ENCODE results near the gene RSAD2.

Gene RSAD2

DNA sequence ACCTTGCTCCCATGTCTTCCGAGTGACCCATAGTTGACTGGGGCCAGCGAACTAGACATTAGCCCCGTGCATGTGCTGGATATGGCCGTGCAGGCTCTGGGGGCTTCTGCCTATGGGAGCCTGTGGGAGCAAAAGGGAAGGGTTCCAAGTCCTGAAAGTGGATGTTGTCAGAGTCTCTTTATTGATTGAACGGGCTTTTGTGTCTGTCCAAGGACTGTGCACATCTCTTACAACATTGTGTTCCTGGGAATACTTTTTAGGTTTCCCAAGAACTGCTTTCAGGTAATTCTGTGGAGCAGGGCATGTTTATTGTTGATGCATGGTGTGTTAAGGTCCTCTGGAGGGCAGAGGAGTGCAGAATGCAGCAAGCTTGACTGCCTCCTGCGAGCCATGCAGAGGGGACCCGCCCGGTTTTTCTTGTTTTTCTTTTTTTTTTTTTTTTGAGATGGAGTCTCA, 44.7 kb downstream of the RSAD2 start:
- Mint-ChIP-seq H3K9me3 (ENCODE audit: low read depth) (no peaks in the 10 kb centered on the region), H3K4me3 (no peak overlapping the region), H3K36me3 (peaks cover 4% of the 10 kb centered on the region), H3K27me3 (no peaks in the 10 kb centered on the region), H3K27ac (peak overlapping the region; percentile 46), H3K4me1 (ENCODE audit: low read depth) (peaks cover 84% of the 10 kb centered on the region)

DNA sequence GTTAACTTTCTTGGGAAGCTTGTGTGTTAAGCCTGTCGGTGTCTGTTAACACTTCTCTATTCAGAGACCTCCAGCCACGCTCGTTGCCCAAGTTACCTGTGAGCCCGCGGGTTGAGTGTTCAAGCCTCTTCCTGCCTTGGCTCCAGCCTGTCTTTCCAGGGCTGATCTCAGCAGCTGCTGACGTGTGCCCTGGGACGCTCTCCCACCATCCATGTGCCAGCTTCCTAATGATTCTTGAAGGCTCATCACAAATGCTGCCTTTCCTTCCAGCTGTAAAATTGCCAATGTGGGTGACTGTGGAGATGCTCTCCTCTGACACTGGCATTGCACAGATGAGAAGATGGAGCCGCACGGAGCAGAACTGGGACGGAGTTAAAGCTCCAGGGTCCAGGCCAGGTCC, 45.7 kb downstream of the RSAD2 start:
- H3K4me3 Mint-ChIP-seq = no peak overlapping the region
- no peaks in the 10 kb centered on the region for H3K27me3 Mint-ChIP-seq
- H3K9me3 Mint-ChIP-seq (ENCODE audit: low read depth) = peaks cover 3% of the 10 kb centered on the region
- H3K36me3 Mint-ChIP-seq = peaks cover 7% of the 10 kb centered on the region
- H3K4me1 Mint-ChIP-seq (ENCODE audit: low read depth) = peaks cover 95% of the 10 kb centered on the region
- no peak overlapping the region for H3K27ac Mint-ChIP-seq

DNA sequence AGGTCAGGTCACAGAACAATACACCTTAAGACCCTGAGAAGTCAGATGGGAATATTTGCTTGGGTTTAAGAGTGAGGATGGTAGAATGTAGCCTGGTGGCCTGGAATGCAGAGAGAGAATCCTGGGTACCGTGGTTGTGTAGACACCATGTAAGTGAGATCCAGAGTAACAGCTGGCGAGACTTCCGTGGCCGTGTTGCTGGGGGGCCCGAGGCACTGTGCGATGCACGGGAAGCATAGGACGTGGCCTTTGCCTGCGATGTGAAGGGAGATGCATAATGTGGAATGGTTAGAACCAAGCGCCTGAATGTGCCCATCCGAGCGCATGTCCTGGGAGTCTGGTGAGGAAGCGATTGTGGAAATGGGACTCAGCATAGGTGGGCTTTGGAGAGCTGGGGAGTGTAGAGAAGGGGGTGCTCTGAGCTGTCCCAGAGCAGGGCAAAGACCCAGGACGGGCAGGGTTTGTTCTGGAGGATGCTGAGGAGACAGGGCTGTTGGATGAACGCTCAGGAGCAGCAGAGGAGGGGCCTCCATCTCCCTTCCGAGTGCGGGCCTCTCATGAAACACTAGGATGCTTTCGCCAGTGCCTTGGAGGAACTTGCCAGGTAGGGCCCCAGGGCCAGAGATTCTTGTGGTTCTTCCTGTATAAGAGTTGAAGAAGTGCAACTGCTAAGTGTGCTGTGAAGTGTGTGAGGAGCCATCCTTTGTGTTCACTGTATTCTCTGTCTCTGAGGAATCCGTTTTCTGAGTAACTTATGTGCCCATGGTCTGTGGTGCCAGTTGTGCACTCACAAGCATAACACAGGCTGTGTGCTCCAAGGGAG, 46.7 kb downstream of the RSAD2 start:
- Mint-ChIP-seq H3K4me1 (ENCODE audit: low read depth) (peaks cover 97% of the 10 kb centered on the region), H3K27me3 (no peaks in the 10 kb centered on the region), H3K4me3 (peak overlapping the region; percentile 4), H3K9me3 (ENCODE audit: low read depth) (peaks cover 4% of the 10 kb centered on the region), H3K27ac (peak overlapping the region; percentile 51), H3K36me3 (peaks cover 10% of the 10 kb centered on the region)

DNA sequence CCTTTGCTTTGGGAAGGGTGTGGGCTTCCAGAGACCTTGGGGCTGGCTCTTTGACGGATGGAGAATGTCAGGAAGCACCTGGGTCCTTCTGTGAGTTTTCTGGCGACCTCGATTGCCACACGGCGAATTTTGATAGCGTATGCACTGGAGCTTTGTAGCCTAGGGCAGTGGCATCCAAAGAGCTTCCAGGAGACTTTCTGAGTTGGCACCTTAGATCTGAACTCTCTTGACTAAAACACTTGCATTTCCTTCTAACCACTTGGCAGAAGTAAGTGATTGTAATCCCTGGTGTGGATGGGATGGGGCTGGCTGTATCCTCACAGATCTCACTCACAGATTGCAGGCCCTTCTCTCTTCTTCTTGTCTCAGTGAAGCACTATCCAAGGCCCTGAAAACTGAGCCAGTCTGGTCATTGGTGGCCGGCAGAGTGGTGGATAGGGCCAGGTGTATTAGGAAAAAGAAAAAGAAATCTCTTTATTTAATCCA, 47.4 kb downstream of the RSAD2 start:
- H3K4me1 Mint-ChIP-seq (ENCODE audit: low read depth) = peaks cover 98% of the 10 kb centered on the region

DNA sequence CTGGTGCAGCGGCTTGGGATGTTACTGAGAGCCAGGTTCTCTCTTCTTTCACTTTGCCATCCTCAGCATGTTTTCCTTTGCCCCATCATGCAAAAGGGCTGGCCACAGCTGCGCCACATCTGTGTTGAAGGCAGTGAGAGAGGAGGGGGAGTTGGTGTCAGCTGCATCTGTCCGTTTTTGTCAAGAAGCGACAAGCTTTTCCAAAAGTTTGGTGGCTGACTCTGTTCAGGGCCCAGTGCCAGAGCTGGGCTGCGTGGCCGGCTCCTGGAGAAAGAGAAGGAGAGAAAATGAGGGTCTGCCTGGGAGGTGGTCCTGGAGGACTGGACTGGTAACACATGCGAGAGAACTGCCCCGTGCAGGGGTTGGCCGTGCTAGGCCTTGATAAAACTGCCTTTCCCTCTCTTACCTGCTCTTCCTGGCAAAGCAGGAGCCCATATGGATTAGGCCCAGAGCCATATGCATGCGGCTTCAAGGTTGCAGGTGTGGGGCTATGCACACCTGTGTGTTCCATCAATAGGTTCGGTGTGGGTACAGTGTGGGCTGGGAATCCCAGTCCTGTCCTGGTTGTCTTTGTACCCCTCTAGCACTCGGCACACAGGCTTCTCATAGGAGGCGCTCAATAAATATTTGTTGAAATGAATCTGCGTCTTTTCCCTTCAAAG, 48.6 kb downstream of the RSAD2 start:
- no peak overlapping the region for H3K4me3 Mint-ChIP-seq
- H3K36me3 Mint-ChIP-seq = peaks cover 10% of the 10 kb centered on the region
- no peaks in the 10 kb centered on the region for H3K27me3 Mint-ChIP-seq
- H3K27ac Mint-ChIP-seq = peak overlapping the region; percentile 12
- peaks cover 91% of the 10 kb centered on the region for H3K4me1 Mint-ChIP-seq (ENCODE audit: low read depth)
- peaks cover 4% of the 10 kb centered on the region for H3K9me3 Mint-ChIP-seq (ENCODE audit: low read depth)

More for the DNA sequence above, 47.4 kb downstream of the RSAD2 start:
- Mint-ChIP-seq H3K27ac (peak overlapping the region; percentile 51), H3K4me3 (no peak overlapping the region), H3K36me3 (peaks cover 10% of the 10 kb centered on the region), H3K27me3 (no peaks in the 10 kb centered on the region), H3K9me3 (ENCODE audit: low read depth) (peaks cover 4% of the 10 kb centered on the region)

DNA sequence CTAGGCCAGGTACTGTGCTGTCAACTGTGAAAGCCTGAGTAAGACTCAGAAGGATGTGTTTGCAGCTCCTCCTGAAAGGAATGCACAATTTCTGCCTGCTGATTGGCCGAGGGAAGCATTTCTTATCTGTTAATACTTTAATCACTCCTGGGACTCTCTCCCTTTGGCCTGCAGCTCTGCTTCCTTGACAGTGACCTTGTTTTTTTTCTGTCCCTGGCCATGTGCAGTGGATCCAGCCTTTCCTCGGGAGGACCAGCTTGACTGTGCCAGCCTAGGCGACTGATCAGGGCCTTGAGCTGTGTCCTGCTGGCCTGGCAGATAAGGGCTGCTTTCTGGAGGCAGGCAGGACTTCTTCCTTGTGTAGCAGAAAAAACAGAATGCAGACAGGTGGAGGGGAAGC, 49.6 kb downstream of the RSAD2 start:
- Mint-ChIP-seq H3K4me1 (ENCODE audit: low read depth) (peaks cover 90% of the 10 kb centered on the region), H3K27ac (no peak overlapping the region), H3K4me3 (no peak overlapping the region), H3K27me3 (no peaks in the 10 kb centered on the region), H3K36me3 (peaks cover 19% of the 10 kb centered on the region), H3K9me3 (ENCODE audit: low read depth) (peaks cover 11% of the 10 kb centered on the region)

DNA sequence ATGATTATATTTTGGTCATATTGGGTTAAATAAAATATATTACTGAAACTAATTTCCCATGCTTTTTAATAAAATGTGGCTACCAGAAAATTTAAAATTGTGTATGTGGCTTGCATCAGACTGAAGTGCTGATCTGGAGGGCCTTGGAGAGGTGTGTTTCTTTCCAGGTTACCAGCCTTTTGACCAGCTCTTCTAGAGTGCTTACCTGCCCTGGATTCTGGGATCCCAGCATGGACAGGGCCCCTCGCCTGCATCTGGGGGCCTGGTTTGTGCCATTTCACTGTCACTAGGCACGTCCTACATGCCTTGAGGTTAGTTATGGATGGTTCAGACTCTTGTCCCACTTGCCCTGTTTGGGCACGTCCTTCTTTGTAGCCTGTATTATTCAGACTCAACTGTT, 50.2 kb downstream of the RSAD2 start:
- peaks cover 13% of the 10 kb centered on the region for H3K9me3 Mint-ChIP-seq (ENCODE audit: low read depth)
- no peaks in the 10 kb centered on the region for H3K27me3 Mint-ChIP-seq
- no peak overlapping the region for H3K4me3 Mint-ChIP-seq
- H3K36me3 Mint-ChIP-seq = peaks cover 19% of the 10 kb centered on the region
- H3K27ac Mint-ChIP-seq = no peak overlapping the region
- H3K4me1 Mint-ChIP-seq (ENCODE audit: low read depth) = peaks cover 92% of the 10 kb centered on the region

DNA sequence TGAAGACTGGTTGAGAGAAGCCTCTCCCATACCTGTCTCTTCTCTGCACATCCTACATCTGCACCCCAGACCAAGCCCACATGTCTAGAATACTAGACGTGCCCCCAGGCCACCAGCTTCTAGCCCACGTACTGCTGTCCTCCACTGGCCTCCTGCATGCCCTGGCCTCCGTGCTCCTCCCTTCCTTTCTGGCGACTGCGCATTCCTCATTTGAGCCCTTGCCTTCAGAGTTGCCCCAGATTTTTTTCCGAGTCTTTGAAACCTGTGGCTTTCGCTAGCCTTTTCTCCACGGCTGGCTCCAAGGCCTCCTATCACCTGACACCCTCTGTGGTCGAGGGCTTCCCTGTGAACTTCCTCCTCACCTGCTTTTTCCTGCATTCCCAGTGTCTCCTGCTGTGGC, 50.9 kb downstream of the RSAD2 start:
- H3K4me3 Mint-ChIP-seq = peak overlapping the region; percentile 38
- H3K4me1 Mint-ChIP-seq (ENCODE audit: low read depth) = peaks cover 92% of the 10 kb centered on the region
- H3K9me3 Mint-ChIP-seq (ENCODE audit: low read depth) = peaks cover 13% of the 10 kb centered on the region
- H3K36me3 Mint-ChIP-seq = peaks cover 19% of the 10 kb centered on the region
- H3K27me3 Mint-ChIP-seq = no peaks in the 10 kb centered on the region
- peak overlapping the region; percentile 78 for H3K27ac Mint-ChIP-seq

DNA sequence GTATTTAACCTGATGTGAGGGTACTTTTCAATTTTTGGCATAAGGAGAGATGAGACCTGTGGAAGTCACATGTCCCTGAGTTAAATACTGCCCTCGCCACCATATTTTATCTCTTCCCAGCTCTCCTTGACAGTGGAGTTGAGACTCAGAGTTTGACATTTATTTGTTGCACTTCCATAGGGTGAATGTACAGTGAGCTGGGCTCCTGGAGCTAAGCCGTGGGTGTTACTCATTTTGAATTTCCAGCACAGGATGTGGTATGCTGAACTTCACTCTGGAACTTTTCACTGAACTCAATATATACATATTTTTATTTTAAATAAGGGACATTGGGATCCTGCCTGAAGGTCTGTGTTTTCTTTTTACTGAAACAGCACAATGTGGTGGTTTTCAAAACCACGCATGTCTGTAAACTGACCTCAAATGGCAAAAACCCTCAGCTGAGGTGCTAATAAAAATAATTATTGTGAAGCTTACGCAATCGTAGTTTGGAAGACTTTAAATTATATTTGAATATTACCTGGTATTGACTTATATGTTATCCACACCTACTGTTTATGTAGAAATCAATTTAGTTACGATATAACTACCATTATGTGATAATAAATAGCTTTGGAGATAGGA, 51.7 kb downstream of the RSAD2 start:
- H3K27me3 Mint-ChIP-seq = no peaks in the 10 kb centered on the region
- H3K27ac Mint-ChIP-seq = peak overlapping the region; percentile 52
- peaks cover 19% of the 10 kb centered on the region for H3K36me3 Mint-ChIP-seq
- peaks cover 90% of the 10 kb centered on the region for H3K4me1 Mint-ChIP-seq (ENCODE audit: low read depth)
- no peak overlapping the region for H3K4me3 Mint-ChIP-seq
- peaks cover 13% of the 10 kb centered on the region for H3K9me3 Mint-ChIP-seq (ENCODE audit: low read depth)

DNA sequence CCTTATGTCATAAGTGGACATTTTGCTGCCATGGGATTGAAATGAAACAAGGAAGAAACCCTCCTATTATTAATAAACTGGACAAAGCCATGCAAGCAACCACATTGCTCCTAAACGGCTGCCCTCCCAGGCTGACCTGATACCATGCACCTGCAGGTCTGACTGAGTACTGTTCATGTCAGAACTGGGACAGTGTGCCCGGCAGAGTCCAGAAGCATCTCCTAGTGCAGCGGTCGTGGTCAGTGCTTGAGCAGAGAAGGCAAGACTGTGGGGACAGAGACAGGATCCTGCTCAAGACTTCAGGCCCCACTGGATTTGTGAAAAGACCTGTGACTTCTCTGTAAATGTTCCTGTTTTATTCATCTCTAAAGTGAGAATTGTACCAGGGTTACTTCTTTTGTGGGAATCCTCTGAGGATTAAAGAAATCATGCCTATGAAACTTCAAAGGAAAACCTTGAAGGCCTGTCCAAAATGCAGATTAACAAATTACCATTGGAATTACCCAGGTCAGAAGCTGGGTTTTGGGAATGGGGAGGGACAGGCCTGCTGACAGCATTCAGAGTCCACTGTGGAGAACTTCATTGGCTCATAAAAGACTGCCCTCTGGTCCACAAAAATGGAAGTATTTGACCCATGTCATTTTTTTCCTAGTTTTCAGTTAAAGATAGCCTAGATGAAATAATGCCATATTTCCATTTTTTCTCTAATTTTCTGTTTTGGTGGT, 53.5 kb downstream of the RSAD2 start:
- Mint-ChIP-seq H3K36me3 (peaks cover 22% of the 10 kb centered on the region), H3K27me3 (no peaks in the 10 kb centered on the region), H3K4me1 (ENCODE audit: low read depth) (peaks cover 87% of the 10 kb centered on the region), H3K27ac (peak overlapping the region; percentile 10), H3K9me3 (ENCODE audit: low read depth) (peaks cover 13% of the 10 kb centered on the region), H3K4me3 (no peak overlapping the region)

DNA sequence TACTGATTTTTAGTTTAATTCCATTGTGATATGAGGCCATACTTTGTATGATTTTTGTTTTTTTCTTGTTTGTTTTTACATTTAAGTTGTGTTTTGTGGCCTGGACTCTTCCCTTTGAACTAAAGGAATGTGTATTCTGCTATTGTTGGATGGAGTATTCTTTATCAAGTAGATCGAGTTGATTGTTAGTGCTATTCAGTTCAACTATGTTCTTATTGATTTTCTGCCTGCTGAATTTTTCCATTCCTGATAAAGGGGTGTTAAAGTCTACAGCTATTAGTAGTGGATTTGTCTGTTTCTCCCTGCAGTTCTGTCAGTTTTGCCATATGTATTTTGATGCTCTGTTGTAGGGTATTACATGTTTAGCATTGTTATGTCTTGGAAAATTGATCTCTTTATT, 54.2 kb downstream of the RSAD2 start:
- Mint-ChIP-seq H3K36me3 (peaks cover 19% of the 10 kb centered on the region), H3K4me1 (ENCODE audit: low read depth) (peaks cover 87% of the 10 kb centered on the region)

DNA sequence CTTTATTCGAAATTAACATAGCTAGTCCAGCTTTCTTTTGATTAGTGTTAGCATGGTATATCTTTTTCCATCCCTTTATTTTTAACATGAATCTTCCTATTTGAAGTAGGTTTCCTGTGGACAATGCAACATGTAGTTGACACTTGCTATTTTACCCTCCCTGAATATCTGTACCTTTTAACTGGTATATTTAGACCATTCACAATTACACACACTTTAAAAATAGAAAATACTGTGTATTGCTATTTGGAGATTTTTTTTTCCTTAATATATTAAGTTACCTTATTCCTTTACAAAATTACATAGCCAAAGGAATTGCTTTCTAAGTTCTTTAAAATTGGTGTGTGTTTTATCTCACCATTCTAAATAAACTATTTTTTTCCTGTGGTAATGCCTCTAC, 54.6 kb downstream of the RSAD2 start:
- H3K27ac Mint-ChIP-seq = no peak overlapping the region

More for the DNA sequence above, 54.2 kb downstream of the RSAD2 start:
- peaks cover 13% of the 10 kb centered on the region for H3K9me3 Mint-ChIP-seq (ENCODE audit: low read depth)
- H3K4me3 Mint-ChIP-seq = no peak overlapping the region
- H3K27me3 Mint-ChIP-seq = no peaks in the 10 kb centered on the region
- H3K27ac Mint-ChIP-seq = peak overlapping the region; percentile 10

DNA sequence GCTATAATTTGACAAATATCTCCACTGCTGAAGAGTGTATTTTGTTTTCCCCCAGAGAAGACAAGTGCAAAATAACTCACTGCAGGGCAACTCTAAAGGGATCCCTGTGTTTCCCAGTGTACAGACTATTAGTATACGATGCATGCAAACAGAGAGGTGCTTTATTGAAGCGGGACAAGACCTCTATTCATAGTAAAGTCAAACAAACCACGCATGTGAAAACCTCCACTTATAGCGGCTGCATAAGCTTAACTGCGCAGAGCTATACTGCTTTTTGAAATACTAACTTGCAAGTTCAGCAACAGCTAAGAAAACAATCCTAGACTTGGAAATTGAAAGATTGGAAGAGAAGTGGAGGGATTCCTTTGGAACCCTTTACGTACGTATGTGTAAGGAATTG, 55.3 kb downstream of the RSAD2 start:
- peak overlapping the region; percentile 17 for H3K27ac Mint-ChIP-seq
- no peaks in the 10 kb centered on the region for H3K27me3 Mint-ChIP-seq
- peaks cover 87% of the 10 kb centered on the region for H3K4me1 Mint-ChIP-seq (ENCODE audit: low read depth)
- peaks cover 13% of the 10 kb centered on the region for H3K9me3 Mint-ChIP-seq (ENCODE audit: low read depth)
- no peak overlapping the region for H3K4me3 Mint-ChIP-seq
- peaks cover 19% of the 10 kb centered on the region for H3K36me3 Mint-ChIP-seq

More for the DNA sequence above, 54.6 kb downstream of the RSAD2 start:
- Mint-ChIP-seq H3K27me3 (no peaks in the 10 kb centered on the region), H3K4me3 (no peak overlapping the region), H3K4me1 (ENCODE audit: low read depth) (peaks cover 87% of the 10 kb centered on the region), H3K36me3 (peaks cover 19% of the 10 kb centered on the region), H3K9me3 (ENCODE audit: low read depth) (peaks cover 13% of the 10 kb centered on the region)

DNA sequence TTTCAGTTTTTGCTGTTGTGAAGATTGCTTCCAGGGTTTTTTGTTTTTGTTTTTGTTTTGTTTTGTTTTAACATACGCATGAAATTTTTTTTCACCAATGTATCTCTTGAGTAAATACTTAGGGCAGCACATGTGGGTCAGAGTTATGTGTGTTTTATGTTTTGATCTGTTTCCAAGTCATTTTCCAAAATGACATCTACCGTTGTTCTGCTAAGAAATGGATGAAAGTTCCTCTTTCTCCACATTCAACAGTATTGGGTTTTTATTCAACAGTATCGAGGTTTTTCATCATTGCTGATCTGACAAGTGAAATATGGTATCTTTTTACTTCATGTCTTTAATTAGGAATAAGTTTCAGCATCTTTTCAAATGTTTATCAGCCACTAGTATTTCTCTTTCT, 56.3 kb downstream of the RSAD2 start:
- Mint-ChIP-seq H3K4me1 (ENCODE audit: low read depth) (peaks cover 82% of the 10 kb centered on the region), H3K27ac (peak overlapping the region; percentile 74), H3K9me3 (ENCODE audit: low read depth) (peaks cover 9% of the 10 kb centered on the region), H3K36me3 (peaks cover 14% of the 10 kb centered on the region), H3K4me3 (no peak overlapping the region), H3K27me3 (no peaks in the 10 kb centered on the region)
